NCI-H2171 (cell line): ENCODE results near the gene ADGRV1.
"Not testable (repeated sequence)": the region's sequence is repeated elsewhere in the genome, so short reads cannot be mapped to it uniquely, and the experiment has no call there.

ENCODE experiments used
- DNase-seq: peaks from one replicate; lab custom pipeline; 2025; lab: John Stamatoyannopoulos, UW

ADGRV1 gene

DNA sequence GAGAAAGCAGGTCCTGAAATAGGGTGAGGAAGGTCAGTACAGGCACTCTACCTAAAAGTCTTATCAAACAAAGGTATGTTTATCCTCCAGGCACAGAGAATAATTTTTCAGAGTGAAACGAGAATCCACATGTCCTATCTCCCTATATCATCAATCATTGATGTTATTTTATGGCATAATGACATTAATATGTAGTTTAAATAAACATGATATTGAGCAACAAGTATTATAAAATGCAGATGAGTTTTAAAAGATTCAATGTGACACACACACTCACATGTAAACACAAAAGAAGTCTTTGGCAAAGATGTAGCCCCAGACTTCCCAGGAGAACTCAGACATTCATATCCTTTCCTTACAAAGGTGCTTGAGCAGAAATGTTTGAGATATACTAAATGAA lies 389.1 kb downstream of the ADGRV1 start:
- no peak for DNase-seq

DNA sequence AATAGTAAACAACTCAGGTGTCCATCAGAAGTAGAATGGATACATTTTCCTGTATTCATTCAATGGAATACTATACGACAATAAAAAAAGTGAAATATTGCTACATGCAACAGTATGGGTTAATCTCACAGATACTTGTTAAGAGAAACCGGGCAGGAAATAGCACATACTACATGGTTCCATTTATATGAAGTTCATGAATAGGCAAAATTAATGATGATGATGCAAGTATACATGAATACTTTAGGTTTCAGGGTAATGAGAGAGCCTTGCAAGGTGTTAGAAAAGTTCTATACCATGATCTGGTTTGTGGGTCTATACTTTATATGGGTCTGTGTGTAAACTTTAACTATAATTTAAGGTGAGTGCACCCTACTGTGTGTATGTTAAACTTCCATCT lies 390.4 kb downstream of the ADGRV1 start:
- no peak for DNase-seq

DNA sequence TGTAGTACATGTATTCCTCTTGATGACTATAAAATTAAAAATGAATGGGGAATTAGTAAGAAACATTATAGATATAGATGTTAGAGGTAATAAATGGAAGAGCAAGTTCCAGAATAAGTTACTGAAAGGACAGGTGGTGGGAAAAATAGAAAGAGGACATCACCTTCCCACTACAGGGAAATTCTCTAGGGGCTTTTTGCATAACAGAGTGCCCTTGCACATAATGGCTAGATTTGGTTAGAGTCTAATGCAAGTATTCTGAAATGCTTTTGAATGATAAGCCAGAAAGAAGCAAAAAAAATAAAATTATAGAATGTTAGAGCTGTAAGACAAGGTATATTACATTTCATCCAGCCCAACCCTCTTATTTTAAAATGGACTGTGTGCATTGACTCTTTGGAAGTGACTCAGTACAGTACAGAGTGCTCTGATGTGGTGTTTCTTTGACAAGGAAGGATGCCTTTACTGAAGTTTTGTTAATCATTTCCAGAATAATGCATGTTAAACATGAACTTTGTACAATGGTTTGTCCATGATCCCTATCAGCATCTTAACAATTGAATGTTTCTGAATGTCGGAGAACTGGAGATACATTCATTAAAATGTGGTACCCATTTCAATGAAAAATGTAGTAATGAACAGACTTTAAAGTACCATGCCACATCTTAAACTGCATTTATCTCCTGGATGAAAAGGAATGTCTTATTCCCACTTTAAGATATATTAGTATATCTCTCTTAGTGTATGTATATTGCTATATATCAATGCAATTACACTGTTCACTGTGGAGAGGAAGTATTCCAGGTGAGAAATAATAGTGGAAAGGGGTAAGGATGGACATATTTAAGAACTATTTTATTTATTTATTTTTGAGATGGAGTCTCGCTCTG lies 391.1 kb downstream of the ADGRV1 start:
- DNase-seq, result no peak

DNA sequence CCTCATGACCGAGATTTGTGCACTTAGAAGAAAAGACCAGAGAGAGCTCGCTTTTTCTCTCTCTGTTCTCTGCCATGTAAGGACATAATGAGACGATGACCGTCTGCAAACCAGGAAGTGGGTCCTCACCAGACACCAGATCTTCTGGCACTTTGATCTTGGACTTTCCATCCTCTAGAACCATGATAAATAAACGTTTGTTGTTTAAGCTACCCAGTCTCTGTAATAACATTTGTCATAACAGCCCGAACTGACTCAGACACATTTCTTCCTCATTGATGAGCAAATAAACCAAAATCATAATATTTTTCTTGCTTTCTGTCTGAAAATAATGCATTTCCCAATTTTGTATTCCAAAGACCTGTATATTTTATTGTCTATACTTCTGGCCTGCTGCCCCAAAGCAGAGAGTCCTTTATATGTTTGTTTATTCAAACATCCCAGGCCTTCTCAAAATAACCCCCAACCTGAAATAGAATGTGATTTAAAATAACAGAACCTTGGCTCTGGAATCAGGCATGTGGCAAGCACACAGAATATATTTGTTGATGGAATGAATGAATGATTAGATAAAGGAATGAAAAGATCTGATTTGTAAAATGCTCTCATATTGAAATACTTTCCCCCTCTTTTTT lies 396.5 kb downstream of the ADGRV1 start:
- no peak for DNase-seq

DNA sequence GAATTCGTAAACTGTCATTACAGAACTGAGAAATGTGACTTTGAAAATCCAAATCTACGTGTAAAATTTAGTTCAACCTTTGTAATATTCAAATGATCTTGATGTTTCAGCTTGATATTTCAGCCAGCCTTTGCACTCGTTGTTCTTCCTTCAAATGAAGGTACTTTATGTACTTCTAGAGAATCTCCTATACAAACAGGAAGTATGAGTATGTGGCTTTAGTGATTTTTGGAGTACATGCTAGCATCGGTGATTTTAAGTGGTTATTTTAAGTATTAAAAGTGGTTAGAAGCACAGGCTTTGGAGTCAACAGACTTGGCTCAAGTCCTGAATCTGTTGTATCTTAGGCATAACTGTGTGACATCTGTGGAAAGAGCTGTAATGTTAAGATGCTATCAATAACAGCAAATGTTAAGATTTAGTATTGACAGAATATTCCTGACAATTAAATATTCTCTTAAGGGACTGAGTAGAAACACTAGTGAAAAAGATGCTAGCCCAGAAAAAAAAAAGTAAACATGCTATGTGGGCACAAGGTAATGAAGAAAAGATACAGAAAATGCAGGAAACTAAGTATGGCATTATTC lies 398.0 kb downstream of the ADGRV1 start:
- no peak for DNase-seq

DNA sequence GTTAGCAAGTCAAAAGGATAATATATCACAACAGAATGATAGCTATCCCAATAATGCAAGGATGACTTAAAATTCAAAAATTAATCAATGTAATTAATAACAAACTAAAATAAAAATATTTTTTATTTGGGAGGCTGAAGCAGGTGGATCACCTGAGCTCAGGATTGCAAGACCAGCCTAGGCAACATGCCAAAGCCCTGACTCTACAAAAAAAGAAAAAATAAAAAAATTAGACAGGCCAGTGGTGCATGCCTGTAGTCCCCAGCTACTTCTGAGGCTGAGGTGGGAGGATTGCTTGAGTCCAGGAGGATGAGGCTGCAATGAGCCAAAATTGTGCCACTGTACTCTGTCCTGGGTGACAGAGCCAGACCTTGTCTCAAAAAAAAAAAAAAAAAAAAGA lies 399.3 kb downstream of the ADGRV1 start:
- DNase-seq, result no peak

DNA sequence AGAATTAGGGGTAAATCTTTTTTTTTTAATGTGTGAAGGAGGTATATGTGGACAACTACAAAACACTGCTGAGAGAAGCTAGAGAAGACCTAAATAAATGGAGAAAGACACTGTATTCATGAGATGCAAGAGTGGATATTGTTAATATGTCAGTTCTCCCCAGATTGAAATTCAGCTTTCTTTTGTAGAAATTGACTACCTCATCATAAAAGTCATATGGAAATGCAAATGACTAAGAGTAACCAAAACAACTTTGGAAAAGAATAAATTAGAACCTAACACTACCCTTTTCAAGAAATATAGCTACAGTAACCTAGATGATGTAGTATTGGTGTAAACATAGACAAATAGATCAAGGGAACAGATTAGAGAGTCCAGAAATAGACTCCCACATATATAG lies 400.7 kb downstream of the ADGRV1 start:
- no peak for DNase-seq

DNA sequence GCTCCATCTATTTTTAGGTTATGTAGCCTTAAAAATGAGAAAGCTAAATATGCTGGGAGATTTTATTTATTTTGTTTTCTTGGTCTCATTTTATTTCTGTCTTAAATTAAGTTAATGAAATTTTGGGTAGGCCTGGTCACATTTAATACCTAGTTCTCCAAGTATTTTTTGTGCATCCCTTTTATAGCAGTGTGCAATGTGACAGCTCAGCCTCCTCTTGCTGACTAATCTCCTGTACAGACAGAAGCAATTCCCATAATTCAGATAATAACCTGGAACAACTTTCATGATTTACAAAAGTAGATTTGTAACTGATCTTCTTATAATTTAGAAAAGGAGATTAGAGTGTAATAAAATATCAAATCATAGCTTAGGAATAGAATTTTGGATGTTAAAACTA lies 403.9 kb downstream of the ADGRV1 start:
- DNase-seq, result no peak

DNA sequence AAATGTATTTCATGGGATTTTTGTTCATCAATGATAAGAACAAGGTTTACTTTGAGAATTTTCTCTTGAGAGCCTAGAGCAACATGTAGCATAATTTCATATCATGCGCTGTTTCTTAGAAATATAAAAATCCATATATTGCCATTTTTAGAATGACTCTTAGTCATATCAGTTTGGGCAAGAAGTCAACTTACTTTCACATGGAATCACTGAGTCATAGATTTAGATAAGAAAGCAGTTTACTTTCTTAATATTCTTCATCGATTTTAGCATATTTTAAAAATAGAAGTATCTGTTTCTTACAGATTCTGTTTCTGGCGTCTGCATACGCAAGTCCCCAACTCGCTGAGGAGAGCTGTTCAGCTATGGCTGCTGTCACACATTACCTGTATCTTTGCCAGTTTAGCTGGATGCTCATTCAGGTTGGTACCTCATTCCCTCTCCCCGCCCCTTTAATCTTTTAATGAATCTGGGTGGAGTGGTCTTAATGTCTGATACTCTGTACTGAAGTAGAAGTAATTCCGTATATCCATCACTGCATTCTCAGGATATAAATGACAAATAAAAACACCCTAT lies 406.6 kb downstream of the ADGRV1 start:
- no peak for DNase-seq

DNA sequence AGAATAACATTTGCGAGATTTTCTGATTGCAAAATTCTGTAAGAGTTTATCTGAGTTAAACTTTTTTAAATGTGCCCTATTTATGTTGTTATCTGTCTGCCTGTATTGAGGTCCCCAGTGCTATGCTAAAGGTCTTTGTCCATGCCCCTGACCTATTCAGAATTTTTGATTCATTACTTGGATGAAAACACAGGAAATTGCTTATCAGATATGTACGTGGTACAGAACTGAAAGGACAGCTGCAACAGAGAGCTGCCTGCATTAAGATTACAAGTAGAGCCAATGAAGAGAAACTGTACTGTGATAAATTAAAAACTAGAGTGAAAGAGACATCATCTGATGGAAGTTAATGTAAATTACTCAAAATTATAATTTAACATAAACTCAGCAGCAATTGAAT lies 408.8 kb downstream of the ADGRV1 start:
- no peak for DNase-seq

DNA sequence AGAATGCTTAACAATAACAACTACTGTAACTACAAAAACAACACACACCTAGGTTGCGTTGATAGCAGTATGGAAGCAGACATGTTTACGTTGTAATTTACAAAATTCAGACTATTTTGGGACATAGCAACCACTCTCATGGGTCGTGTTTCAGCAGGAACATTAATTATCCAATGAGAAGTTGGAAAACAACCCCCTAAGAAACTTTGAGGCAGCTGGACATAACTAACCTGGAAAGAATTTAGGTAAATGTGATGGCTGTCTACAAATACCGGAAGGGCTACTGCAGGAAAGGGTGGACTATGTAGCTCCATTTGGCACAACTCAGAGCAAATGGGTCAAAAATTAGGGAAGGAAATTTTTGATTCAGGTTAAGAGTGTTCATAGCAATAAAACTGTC lies 409.3 kb downstream of the ADGRV1 start:
- DNase-seq, result no peak

DNA sequence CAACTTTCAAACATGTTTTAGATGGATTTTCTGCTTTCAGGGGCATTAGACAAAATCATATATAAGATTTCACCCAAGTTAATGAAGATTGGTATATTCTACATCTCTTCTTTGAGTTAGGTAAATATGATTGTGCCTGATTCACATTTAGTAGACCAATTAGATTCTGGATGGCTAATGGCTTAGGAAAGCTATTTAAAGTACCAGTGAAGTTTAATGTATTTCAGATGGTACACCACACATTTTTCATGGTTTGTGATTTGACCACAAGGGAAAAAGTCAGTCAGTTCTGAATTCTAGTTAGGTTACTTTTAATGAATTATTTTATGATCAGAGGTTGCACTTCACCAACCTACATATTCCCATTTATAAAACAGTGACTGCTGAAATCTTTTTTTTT lies 409.7 kb downstream of the ADGRV1 start:
- DNase-seq, result no peak

DNA sequence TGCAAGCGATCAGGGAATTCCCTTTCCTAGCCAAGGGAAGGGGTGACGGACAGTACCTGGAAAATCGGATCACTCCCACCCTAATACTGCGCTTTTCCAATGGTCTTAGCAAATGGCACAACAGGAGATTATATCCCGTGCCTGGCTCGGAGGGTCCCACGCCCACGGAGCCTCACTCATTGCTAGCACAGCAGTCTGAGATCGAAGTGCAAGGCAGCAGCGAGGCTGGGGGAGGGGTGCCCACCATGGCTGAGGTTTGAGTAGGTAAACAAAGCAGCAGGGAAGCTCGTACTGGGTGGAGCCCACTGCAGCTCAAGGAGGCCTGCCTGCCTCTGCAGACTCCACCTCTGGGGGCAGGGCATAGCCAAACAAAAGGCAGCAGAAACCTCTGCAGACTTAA lies 411.3 kb downstream of the ADGRV1 start:
- DNase-seq, result not testable (repeated sequence)

DNA sequence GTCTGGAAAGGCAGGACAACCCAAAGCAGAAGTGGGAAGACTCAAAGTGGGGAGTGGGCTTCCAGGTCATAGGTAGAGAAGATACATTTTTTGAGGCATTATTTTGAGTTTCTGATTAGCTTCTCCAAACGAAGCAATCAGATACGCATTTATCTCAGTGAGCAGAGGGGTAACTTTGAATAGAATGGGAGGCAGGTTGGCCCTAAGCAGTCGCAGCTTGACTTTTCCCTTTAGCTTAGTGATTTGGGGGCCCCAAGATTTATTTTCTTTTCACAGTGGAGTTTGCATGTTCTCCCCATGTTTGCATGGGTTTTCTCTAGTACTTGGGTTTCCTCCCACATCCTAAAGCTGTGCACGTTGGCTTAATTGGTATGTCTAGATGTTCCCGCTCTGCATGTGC lies 422.6 kb downstream of the ADGRV1 start:
- DNase-seq, result no peak

DNA sequence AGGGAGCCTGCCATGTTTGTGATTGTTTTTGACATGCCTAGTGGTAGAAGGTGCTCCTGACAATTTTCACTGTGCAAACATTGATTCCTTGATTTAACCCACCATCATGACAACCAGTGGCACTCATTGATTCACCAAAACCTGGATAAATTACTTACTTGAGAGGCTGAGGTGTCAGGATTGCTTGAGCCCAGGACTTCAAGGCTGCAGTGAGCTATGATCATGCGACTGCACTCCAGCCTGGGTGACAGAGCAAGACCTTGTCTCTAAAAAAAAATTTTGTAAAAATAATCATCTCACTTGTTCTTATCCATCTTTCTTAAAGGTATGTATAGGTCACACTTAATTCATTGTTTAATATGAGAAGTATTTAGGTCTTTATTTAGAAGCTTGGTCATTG lies 423.2 kb downstream of the ADGRV1 start:
- DNase-seq, result no peak

DNA sequence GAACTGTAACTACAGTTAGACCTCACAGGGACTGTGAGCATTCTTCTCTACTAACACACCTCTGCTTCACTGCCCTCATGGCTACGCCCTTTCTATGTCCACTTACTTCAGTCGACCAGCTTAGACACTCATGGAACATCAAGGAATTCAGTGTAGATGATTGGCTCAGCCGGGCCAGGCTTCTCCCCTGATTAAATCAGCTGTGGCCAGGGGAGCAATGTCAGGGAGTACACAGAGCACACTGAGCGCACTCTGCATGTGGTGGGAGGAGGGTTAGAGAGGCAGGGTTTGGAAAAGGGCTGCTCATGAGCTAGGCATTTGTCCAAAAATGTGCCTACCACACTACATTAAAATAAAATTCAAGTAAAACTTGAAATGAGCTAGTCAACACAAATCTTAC lies 424.0 kb downstream of the ADGRV1 start:
- no peak for DNase-seq

DNA sequence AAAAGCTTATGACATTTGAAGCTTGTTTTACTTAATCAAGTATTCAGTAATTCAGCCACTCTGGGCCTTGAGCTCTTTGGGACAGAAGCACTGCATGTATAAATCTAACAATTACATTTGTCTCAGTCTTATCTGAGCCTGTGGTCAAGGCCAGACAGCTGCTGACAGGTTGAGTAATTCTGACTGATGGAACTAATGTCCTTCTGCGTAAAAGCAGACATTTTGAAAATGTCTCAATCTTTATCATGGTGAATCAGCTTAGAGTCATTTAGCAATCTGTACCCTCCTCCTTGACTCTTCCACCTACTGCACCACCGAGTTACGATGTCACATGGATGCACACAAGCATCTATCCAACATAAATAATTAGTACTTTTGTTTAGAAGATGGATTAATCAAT lies 424.6 kb downstream of the ADGRV1 start:
- DNase-seq, result no peak

DNA sequence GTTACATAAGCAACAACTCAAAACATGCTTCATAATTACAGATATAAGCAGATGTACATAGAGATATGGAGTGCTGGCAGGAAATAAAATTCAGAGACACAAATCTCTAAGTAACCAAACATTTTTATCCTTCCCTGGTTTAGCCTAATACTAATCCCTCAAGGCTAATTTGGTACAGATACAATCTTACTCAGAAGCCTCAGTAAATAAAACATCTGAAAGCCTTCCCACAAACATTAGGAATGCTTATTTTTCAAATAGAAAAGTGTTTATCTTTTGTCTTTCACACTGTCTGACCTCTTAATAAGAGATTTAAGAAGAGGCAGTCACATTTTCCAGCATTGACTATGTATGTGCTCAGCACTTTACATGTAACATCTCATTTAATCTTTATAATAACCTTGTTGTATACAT lies 425.1 kb downstream of the ADGRV1 start:
- no peak for DNase-seq

DNA sequence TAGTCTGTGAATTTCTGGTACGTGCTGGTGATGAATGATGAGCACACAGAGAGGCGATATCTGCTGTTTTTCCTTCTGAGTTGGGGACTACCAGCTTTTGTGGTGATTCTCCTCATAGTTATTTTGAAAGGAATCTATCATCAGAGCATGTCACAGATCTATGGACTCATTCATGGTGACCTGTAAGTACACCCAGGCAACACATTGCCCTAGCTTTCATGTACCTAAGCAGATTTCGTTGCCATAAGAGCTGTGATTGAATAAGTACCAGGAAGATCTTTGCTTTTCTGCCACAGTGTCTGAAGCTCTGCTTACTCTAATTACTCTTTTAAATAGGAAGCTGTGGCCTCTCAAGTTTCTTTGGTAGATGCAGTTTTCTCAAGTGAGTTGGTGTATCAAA lies 426.7 kb downstream of the ADGRV1 start:
- no peak for DNase-seq

DNA sequence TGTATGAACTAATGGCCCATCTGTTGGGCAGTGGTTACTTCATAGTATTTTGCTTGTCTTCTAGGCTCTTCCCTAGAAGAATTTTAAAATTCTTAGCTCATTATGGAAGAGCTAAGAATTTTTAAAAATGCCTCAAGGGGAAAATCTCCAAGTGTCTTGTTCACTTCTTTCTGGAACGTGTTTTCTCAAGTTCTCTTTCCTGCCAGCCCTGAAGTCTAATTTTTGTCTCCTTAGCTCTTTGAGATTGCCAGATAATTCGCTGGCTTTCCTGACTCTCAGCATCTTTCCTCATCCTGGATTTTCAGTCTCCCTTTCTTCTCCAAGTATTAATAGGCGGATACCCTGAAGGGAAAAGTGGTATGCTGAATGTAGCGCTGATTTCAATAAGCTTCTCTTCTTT lies 429.1 kb downstream of the ADGRV1 start:
- DNase-seq, result no peak

DNA sequence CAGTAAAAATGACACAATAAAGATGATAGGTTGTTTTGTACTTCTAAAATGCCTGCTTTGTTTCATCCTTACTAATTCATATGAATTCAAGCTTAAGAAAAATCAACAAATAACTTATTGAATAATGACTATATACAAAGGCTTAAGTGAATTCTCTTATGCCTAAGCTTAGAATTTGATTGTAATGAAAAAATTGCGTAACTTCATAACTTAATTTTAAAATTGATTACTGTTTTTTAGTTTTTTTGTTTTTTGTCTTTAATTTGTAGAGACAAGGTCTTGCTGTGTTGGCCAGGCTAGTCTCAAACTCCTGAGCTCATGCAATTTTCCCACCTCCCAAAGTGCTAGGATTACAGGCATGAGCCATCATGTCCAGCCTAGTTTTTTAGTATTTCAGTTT lies 432.6 kb downstream of the ADGRV1 start:
- DNase-seq, result no peak

DNA sequence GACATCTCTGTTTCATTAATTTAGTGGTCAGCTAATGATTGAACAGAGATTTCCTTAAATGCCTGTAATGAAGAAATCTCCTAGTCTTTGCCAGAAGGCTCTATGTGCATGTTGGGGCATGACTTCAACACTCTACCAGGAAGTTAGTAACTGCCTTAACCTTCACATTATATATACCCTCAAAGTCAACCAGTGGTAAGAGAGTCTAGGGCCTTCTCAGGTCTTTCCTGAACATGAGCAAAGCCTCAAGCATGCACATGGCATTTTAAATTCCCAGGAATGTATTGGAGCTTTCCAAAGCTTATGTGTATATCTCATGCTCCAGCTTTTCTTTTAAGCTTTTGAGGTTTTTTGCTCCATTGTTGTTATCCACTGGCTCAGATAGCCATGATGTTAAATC lies 436.2 kb downstream of the ADGRV1 start:
- no peak for DNase-seq

DNA sequence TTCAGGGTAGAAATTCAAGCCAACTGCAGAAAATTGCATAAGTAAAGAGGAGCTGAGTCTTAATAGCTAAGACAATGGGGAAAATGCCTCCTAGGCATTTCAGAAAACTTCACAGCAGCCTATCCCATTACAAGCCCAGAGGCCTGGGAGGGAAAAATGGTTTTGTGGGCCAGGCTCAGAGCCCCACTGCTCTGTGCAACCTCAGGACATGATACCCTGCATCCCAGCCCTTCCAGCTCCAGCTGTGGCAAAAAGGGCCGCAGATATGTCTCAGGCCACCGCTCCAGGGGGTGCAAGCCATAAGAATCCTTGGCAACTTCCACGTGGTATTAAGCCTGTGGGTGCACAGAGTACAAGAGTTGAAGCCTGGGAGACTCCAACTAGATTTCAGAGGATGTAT lies 437.5 kb downstream of the ADGRV1 start:
- DNase-seq, result no peak
